Natural killer cell (primary cell): ENCODE results near the gene GMPR2. TPM values are rescaled to one million over a fixed set of nuclear protein-coding genes. Genes with fewer than 3 reads are reported as not detected.

Source experiments
- ATAC-seq, 3 donors: fragments of 150-1000 bp in 2 of 3; fragments of 200-7000 bp in 1 of 3; cut with Tn5 transposase; 1 replicate in 1 of 3; 2 replicates in 2 of 3; pipeline ENCODE4 v1.10.0; 2021; ENCODE audit warnings: mild to moderate bottlenecking in 2 of 3, moderate library complexity in 2 of 3
- DNase-seq, 2 donors: peaks; one replicate each; pipeline versions ENCODE4 v3.0.0 to v3.0.0-alpha.2; 2013 to 2021; ENCODE audit warnings: mixed read lengths in 1 of 2
- H3K27ac ChIP-seq: one replicate; pipeline ENCODE4 v1.5.1; 2013; ENCODE audit warnings: mild to moderate bottlenecking, low read length
- H3K27me3 ChIP-seq: one replicate; pipeline ENCODE4 v1.6.1; 2013; ENCODE audit warnings: low read length; ENCODE audit not compliant: control insufficient read depth, insufficient read depth
- H3K36me3 ChIP-seq: one replicate; pipeline ENCODE4 v1.6.1; 2013; ENCODE audit warnings: low read length; ENCODE audit not compliant: control insufficient read depth, insufficient read depth
- H3K4me1 ChIP-seq: one replicate; pipeline ENCODE4 v1.6.1; 2013; ENCODE audit warnings: low read length; ENCODE audit not compliant: control insufficient read depth, insufficient read depth
- H3K4me3 ChIP-seq: one replicate; pipeline ENCODE4 v1.5.1; 2013; ENCODE audit warnings: low read length
- H3K9me3 ChIP-seq: one replicate; pipeline ENCODE4 v1.6.1; 2013; ENCODE audit warnings: low read length; ENCODE audit not compliant: control insufficient read depth, insufficient read depth
- H3K27ac Mint-ChIP-seq, 2 donors: one replicate each; pipeline ENCODE4 v1.8.0; 2022; ENCODE audit warnings: mild to moderate bottlenecking in 2 of 2, mixed read lengths in 2 of 2, moderate library complexity in 1 of 2
- H3K27me3 Mint-ChIP-seq, 2 donors: one replicate each; pipeline ENCODE4 v1.8.0; 2022; ENCODE audit warnings: low read depth in 2 of 2, mixed read lengths in 2 of 2
- H3K36me3 Mint-ChIP-seq: one replicate; pipeline ENCODE4 v1.8.0; 2022; ENCODE audit warnings: mixed read lengths
- H3K4me1 Mint-ChIP-seq, 2 donors: one replicate each; pipeline ENCODE4 v1.8.0; 2022; ENCODE audit warnings: mixed read lengths in 2 of 2
- H3K4me3 Mint-ChIP-seq: one replicate; pipeline ENCODE4 v1.8.0; 2022; ENCODE audit warnings: mild to moderate bottlenecking, moderate library complexity, mixed read lengths
- H3K9me3 Mint-ChIP-seq, 2 donors: one replicate each; pipeline ENCODE4 v1.8.0; 2022; ENCODE audit warnings: mixed read lengths in 2 of 2
- CTCF ChIP-seq: fragments of 200-600 bp; IDR thresholded peaks from one replicate; pipeline ENCODE4 v1.8.0; 2022; ENCODE audit warnings: antibody characterized with exemption
- WGBS: methylation state at CpG from one replicate; pipeline ENCODE4 v1.1.7; 2013; ENCODE audit warnings: missing lambda C conversion rate; ENCODE audit not compliant: insufficient coverage; 5-methylcytosine and 5-hydroxymethylcytosine counted together
- intact Hi-C: fragments of 100-400 bp; cut with micrococcal nuclease; formaldehyde crosslinking; loops from one replicate; pipeline ENCODE4 v1.14.2; 2022
- total RNA-seq, 4 donors: library from RNA; stranded (reverse); fragments of 120-200 nt in 1 of 4; gene quantifications; one replicate each; pipeline versions ENCODE4 v1.2.3 to v1.2.4, GENCODE V29; 2013 to 2022

GMPR2 gene
- total RNA-seq, 3 donors from 2014 or later (not counting 1 experiment from before 2014, with no cell fraction given): 46.5 to 63.3 (median 53.3) TPM

GRCh38 chr14:24233538-24233866, 773 bp downstream of the GMPR2 start:
- H3K36me3 Mint-ChIP-seq: peaks cover 22% of the 10 kb centered on the region
- peak overlapping the region; percentile 77 for H3K27ac ChIP-seq
- TF ChIP-seq CTCF: no peak
- WGBS: 76% methylated on average over 2 of the region's 2 CpGs
- H3K27me3 Mint-ChIP-seq: no peaks in the 10 kb centered on the region
- H3K9me3 Mint-ChIP-seq: no peaks in the 10 kb centered on the region
- peak overlapping the region; percentile 86 for H3K4me3 Mint-ChIP-seq
- peak overlapping the region; percentile 71 for H3K4me3 ChIP-seq
- intact Hi-C loops: loop anchor here (5.0 kb wide), 2 partner anchors 36 to 39 kb away; partner anchors contain the start of genes RABGGTA and TM9SF1
- no peak for ATAC-seq
- no peaks in the 10 kb centered on the region for H3K9me3 ChIP-seq
- peaks cover 40% of the 10 kb centered on the region for H3K36me3 ChIP-seq
- peaks cover 55 to 67% of the 10 kb centered on the region in 2 donors for H3K4me1 Mint-ChIP-seq
- H3K27ac Mint-ChIP-seq: peak overlapping the region; percentile 87 to 100
- no peaks in the 10 kb centered on the region for H3K27me3 ChIP-seq
- peaks cover 24% of the 10 kb centered on the region for H3K4me1 ChIP-seq
- no peak for DNase-seq

- H3K4me1 Mint-ChIP-seq: peaks cover 63 to 71% of the 10 kb centered on the region in 2 donors
- WGBS: 98% methylated on average over 3 of the region's 3 CpGs
- no peaks in the 10 kb centered on the region for H3K9me3 Mint-ChIP-seq
- peak overlapping the region; percentile 59 for H3K4me3 Mint-ChIP-seq
- Histone ChIP-seq H3K27ac (no peak overlapping the region), H3K9me3 (no peaks in the 10 kb centered on the region), H3K36me3 (peaks cover 48% of the 10 kb centered on the region), H3K4me1 (peaks cover 24% of the 10 kb centered on the region), H3K4me3 (no peak overlapping the region), H3K27me3 (no peaks in the 10 kb centered on the region)
- no peak for DNase-seq
- intact Hi-C loops: loop anchor here (5.0 kb wide), 2 partner anchors 37 to 38 kb away; partner anchors contain the start of genes RABGGTA and TM9SF1
- no peak for TF ChIP-seq CTCF
- no peak for ATAC-seq
- peak overlapping the region; percentile 36 to 100 for H3K27ac Mint-ChIP-seq
- peaks cover 22% of the 10 kb centered on the region for H3K36me3 Mint-ChIP-seq
- no peaks in the 10 kb centered on the region for H3K27me3 Mint-ChIP-seq
These were observed 1.6 kb downstream of the GMPR2 start for GRCh38 chr14:24234095-24235005.

GRCh38 chr14:24235804-24236688, 3.3 kb downstream of the GMPR2 start:
- no peaks in the 10 kb centered on the region for H3K27me3 ChIP-seq
- H3K27ac ChIP-seq: no peak overlapping the region
- H3K4me3 ChIP-seq: no peak overlapping the region
- peak overlapping the region; percentile 49 for H3K4me3 Mint-ChIP-seq
- intact Hi-C loops: no loop called here
- H3K9me3 Mint-ChIP-seq: no peaks in the 10 kb centered on the region
- H3K9me3 ChIP-seq: no peaks in the 10 kb centered on the region
- DNase-seq (no peak), ATAC-seq (no peak)
- H3K36me3 Mint-ChIP-seq: peaks cover 22% of the 10 kb centered on the region
- no peaks in the 10 kb centered on the region for H3K27me3 Mint-ChIP-seq
- no peak for TF ChIP-seq CTCF
- WGBS: 96% methylated on average over 5 of the region's 5 CpGs
- peaks cover 65% of the 10 kb centered on the region for H3K36me3 ChIP-seq
- peak overlapping the region; percentile 40 to 100 for H3K27ac Mint-ChIP-seq
- peaks cover 33% of the 10 kb centered on the region for H3K4me1 ChIP-seq
- H3K4me1 Mint-ChIP-seq: peaks cover 72 to 88% of the 10 kb centered on the region in 2 donors
